Astrocyte (in vitro differentiated cells and primary cell): ENCODE measurements around the gene SPINK8. TPM values are rescaled to one million over a fixed set of nuclear protein-coding genes. Genes with fewer than 3 reads are reported as not detected.

Experiments
- DNase-seq: peaks from one replicate; pipeline ENCODE4 v3.0.0-alpha.2; 2010; ENCODE audit warnings: low read depth
- FAIRE-seq: peaks from 2 replicates; lab custom pipeline; 2011; peaks lifted over from hg19 to GRCh38; lab: Jason Lieb, UNC
- H2AFZ ChIP-seq: 2 replicates; pipeline ENCODE4 v1.6.0; 2012; ENCODE audit warnings: low read depth, low read length, inconsistent platforms
- H3K27ac ChIP-seq: 2 replicates; pipeline ENCODE4 v1.5.1; 2011; ENCODE audit warnings: low read depth, low read length, inconsistent platforms
- H3K27me3 ChIP-seq: 2 replicates; pipeline ENCODE4 v1.6.0; 2011; ENCODE audit warnings: low read length, inconsistent platforms; ENCODE audit not compliant: insufficient read depth
- H3K36me3 ChIP-seq: 2 replicates; pipeline ENCODE4 v1.5.1; 2011; ENCODE audit warnings: low read length, inconsistent platforms; ENCODE audit not compliant: insufficient read depth
- H3K4me1 ChIP-seq: 2 replicates; pipeline ENCODE4 v1.5.1; 2011; ENCODE audit warnings: low read length, inconsistent platforms; ENCODE audit not compliant: insufficient read depth
- H3K4me2 ChIP-seq: 2 replicates; pipeline ENCODE4 v1.6.0; 2012; ENCODE audit warnings: low read length, inconsistent platforms
- H3K4me3 ChIP-seq: 2 replicates; pipeline ENCODE4 v1.5.1; 2011; ENCODE audit warnings: low read depth, mild to moderate bottlenecking, low read length, inconsistent platforms; ENCODE audit not compliant: insufficient read depth
- H3K79me2 ChIP-seq: 2 replicates; pipeline ENCODE4 v1.6.0; 2012; ENCODE audit warnings: mild to moderate bottlenecking, low read length, inconsistent platforms; ENCODE audit not compliant: insufficient read depth
- H3K9ac ChIP-seq: 2 replicates; pipeline ENCODE4 v1.6.0; 2012; ENCODE audit warnings: mild to moderate bottlenecking, low read length, inconsistent platforms
- H3K9me3 ChIP-seq: 2 replicates; pipeline ENCODE4 v1.5.1; 2012; ENCODE audit warnings: low read depth, mild to moderate bottlenecking, low read length, inconsistent platforms; ENCODE audit not compliant: insufficient read depth
- H4K20me1 ChIP-seq: 2 replicates; pipeline ENCODE4 v1.6.0; 2012; ENCODE audit warnings: low read length, inconsistent platforms; ENCODE audit not compliant: insufficient read depth
- H3K27ac Mint-ChIP-seq: one replicate; pipeline ENCODE4 v1.8.0; 2021; ENCODE audit warnings: mild to moderate bottlenecking, mixed read lengths; ENCODE audit not compliant: unreplicated experiment
- H3K27me3 Mint-ChIP-seq: one replicate; pipeline ENCODE4 v1.8.0; 2021; ENCODE audit warnings: low read depth, mixed read lengths; ENCODE audit not compliant: unreplicated experiment
- H3K36me3 Mint-ChIP-seq: one replicate; pipeline ENCODE4 v1.8.0; 2021; ENCODE audit warnings: low read depth, mixed read lengths; ENCODE audit not compliant: unreplicated experiment
- H3K4me1 Mint-ChIP-seq: one replicate; pipeline ENCODE4 v1.8.0; 2021; ENCODE audit warnings: low read depth, mixed read lengths; ENCODE audit not compliant: unreplicated experiment
- H3K4me3 Mint-ChIP-seq: one replicate; pipeline ENCODE4 v1.8.0; 2021; ENCODE audit warnings: mild to moderate bottlenecking, moderate library complexity, mixed read lengths; ENCODE audit not compliant: unreplicated experiment
- H3K9me3 Mint-ChIP-seq: one replicate; pipeline ENCODE4 v1.8.0; 2021; ENCODE audit warnings: mild to moderate bottlenecking, mixed read lengths; ENCODE audit not compliant: unreplicated experiment
- CTCF ChIP-seq: IDR thresholded peaks from 2 replicates; pipeline ENCODE4 v1.5.1; 2011; ENCODE audit warnings: low read depth, mild to moderate bottlenecking, inconsistent platforms, low read length, moderate library complexity; ENCODE audit not compliant: insufficient read depth
- EZH2 ChIP-seq: IDR thresholded peaks from 2 replicates; pipeline ENCODE4 v1.6.1; 2012; ENCODE audit warnings: mild to moderate bottlenecking, low read length, inconsistent platforms; ENCODE audit not compliant: insufficient read depth
- total RNA-seq: library from RNA; stranded (reverse); gene quantifications from 2 replicates; pipeline ENCODE4 v1.2.1, GENCODE V29; 2021

SPINK8 gene
- total RNA-seq, 1 donor from 2014 or later = not detected

GRCh38 chr3:48371651-48372376, 38.4 kb upstream of the SPINK8 start, which contains the start of gene FBXW12:
Gene FBXW12, plus strand, starts transcription at chr3:48372219. Its CDS starts 549 bp downstream, at chr3:48372768.
- Mint-ChIP-seq H3K27me3 (peaks cover 8% of the 10 kb centered on the region), H3K4me1 (no peaks in the 10 kb centered on the region), H3K27ac (peak within 1 kb of the TSS; percentile 30), H3K4me3 (no peak within 1 kb of the TSS), H3K9me3 (no peaks in the 10 kb centered on the region), H3K36me3 (no peaks in the 10 kb centered on the region)
- peaks cover 2% of the 10 kb centered on the region for H3K27me3 ChIP-seq
- H3K4me2 ChIP-seq = no peak within 1 kb of the TSS
- no peak within 1 kb of the TSS for H3K4me3 ChIP-seq
- H4K20me1 ChIP-seq = no peaks in the 10 kb centered on the region
- H3K27ac ChIP-seq = no peak within 1 kb of the TSS
- DNase-seq (no peak), FAIRE-seq (no peak)
- H3K4me1 ChIP-seq = no peaks in the 10 kb centered on the region
- H3K9me3 ChIP-seq = no peaks in the 10 kb centered on the region
- no peaks in the 10 kb centered on the region for H3K79me2 ChIP-seq
- H3K36me3 ChIP-seq = no peaks in the 10 kb centered on the region
- no peak for TF ChIP-seq EZH2
- no peak for TF ChIP-seq CTCF
- no peak within 1 kb of the TSS for H3K9ac ChIP-seq
- no peak within 1 kb of the TSS for H2AFZ ChIP-seq

GRCh38 chr3:48370333-48370713, 36.9 kb upstream of the SPINK8 start:
- H3K4me1 ChIP-seq = no peaks in the 10 kb centered on the region
- H3K27me3 Mint-ChIP-seq = peaks cover 6% of the 10 kb centered on the region
- DNase-seq (no peak), FAIRE-seq (no peak)
- no peaks in the 10 kb centered on the region for H3K79me2 ChIP-seq
- no peak overlapping the region for H3K4me2 ChIP-seq
- H3K9me3 ChIP-seq = no peaks in the 10 kb centered on the region
- no peak for TF ChIP-seq CTCF
- TF ChIP-seq EZH2 = no peak
- H3K27ac Mint-ChIP-seq = no peak overlapping the region
- H3K9ac ChIP-seq = no peak overlapping the region
- H3K36me3 ChIP-seq = no peaks in the 10 kb centered on the region
- peaks cover 3% of the 10 kb centered on the region for H3K9me3 Mint-ChIP-seq
- no peak overlapping the region for H3K27ac ChIP-seq
- no peak overlapping the region for H3K4me3 ChIP-seq
- H2AFZ ChIP-seq = no peak overlapping the region
- H3K4me1 Mint-ChIP-seq = no peaks in the 10 kb centered on the region
- no peak overlapping the region for H3K4me3 Mint-ChIP-seq
- no peaks in the 10 kb centered on the region for H4K20me1 ChIP-seq
- no peaks in the 10 kb centered on the region for H3K36me3 Mint-ChIP-seq
- peaks cover 2% of the 10 kb centered on the region for H3K27me3 ChIP-seq

GRCh38 chr3:48369693-48370332, 36.4 kb upstream of the SPINK8 start:
- H3K4me1 Mint-ChIP-seq = no peaks in the 10 kb centered on the region
- peaks cover 2% of the 10 kb centered on the region for H3K27me3 ChIP-seq
- H3K9ac ChIP-seq = no peak overlapping the region
- DNase-seq (no peak), FAIRE-seq (no peak)
- no peaks in the 10 kb centered on the region for H3K4me1 ChIP-seq
- no peak overlapping the region for H2AFZ ChIP-seq
- H3K9me3 ChIP-seq = no peaks in the 10 kb centered on the region
- H3K79me2 ChIP-seq = no peaks in the 10 kb centered on the region
- no peaks in the 10 kb centered on the region for H3K36me3 ChIP-seq
- H3K9me3 Mint-ChIP-seq = peaks cover 5% of the 10 kb centered on the region
- TF ChIP-seq EZH2 (no peak), CTCF (no peak)
- peaks cover 6% of the 10 kb centered on the region for H3K27me3 Mint-ChIP-seq
- no peak overlapping the region for H3K4me3 Mint-ChIP-seq
- no peak overlapping the region for H3K4me2 ChIP-seq
- H4K20me1 ChIP-seq = no peaks in the 10 kb centered on the region
- no peak overlapping the region for H3K27ac ChIP-seq
- H3K36me3 Mint-ChIP-seq = no peaks in the 10 kb centered on the region
- no peak overlapping the region for H3K27ac Mint-ChIP-seq
- no peak overlapping the region for H3K4me3 ChIP-seq
